AG04449 (cell line): ENCODE results near the gene RELL2.

Source experiments
- CTCF ChIA-PET: fragments of 350-600 bp; formaldehyde crosslinking; extraction: SDS; loops from one replicate; lab custom pipeline; 2021; ENCODE audit warnings: antibody characterized with exemption; lab: Yijun Ruan, JAX
- POLR2A ChIA-PET: fragments of 400-600, 350-600 bp; formaldehyde crosslinking; extraction: SDS; loops from one replicate; lab custom pipeline; 2020; ENCODE audit warnings: antibody characterized with exemption, inconsistent platforms; lab: Yijun Ruan, JAX
- DNase-seq: peaks from one replicate; pipeline ENCODE4 v3.0.0-alpha.2; 2010; ENCODE audit warnings: low read depth, low spot score
- H3K4me3 ChIP-seq: 2 replicates; pipeline ENCODE4 v1.5.1; 2011; ENCODE audit warnings: low read depth, mild to moderate bottlenecking, control low read depth, low read length
- TF ChIP-seq, protein P1 (sequence below): IDR thresholded peaks from one replicate; pipeline ENCODE4 v1.5.1; 2011; ENCODE audit warnings: mild to moderate bottlenecking, moderate library complexity, low read length, control low read depth, inconsistent platforms; ENCODE audit not compliant: insufficient read depth; ENCODE audit errors: missing control alignments

Gene RELL2

DNA sequence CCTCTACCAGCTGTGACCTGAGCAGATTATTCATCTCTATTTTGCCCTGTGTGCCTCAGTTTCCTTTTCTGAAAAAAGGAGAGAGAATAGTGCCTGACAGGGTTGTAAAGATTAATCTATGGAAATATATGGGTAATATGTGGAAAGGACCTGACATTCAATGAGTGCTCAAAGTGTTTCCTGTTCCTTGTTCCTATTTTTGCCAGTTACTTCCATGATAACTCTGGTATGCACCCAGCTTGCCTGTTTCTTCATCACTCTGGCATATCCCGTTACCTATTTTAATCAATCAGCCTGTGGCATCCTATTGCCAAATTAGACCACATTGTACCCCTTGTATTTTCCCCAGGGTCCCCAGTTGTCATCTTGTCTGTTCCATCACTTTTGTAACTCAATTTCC is 48.8 kb downstream of the RELL2 start:
- POLR2A ChIA-PET, result no interaction called here
- DNase-seq, result no peak
- H3K4me3 ChIP-seq, result no peak overlapping the region
- CTCF ChIA-PET, result interaction anchor here (1.1 kb wide), 1 partner anchor 23 kb away, joined by 3 read pairs; no protein-coding TSS in a partner anchor
- TF ChIP-seq, protein P1, sequence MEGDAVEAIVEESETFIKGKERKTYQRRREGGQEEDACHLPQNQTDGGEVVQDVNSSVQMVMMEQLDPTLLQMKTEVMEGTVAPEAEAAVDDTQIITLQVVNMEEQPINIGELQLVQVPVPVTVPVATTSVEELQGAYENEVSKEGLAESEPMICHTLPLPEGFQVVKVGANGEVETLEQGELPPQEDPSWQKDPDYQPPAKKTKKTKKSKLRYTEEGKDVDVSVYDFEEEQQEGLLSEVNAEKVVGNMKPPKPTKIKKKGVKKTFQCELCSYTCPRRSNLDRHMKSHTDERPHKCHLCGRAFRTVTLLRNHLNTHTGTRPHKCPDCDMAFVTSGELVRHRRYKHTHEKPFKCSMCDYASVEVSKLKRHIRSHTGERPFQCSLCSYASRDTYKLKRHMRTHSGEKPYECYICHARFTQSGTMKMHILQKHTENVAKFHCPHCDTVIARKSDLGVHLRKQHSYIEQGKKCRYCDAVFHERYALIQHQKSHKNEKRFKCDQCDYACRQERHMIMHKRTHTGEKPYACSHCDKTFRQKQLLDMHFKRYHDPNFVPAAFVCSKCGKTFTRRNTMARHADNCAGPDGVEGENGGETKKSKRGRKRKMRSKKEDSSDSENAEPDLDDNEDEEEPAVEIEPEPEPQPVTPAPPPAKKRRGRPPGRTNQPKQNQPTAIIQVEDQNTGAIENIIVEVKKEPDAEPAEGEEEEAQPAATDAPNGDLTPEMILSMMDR, result no peak

GRCh38 chr5:141686648-141687416 is 50.0 kb downstream of the RELL2 start:
- ChIA-PET POLR2A (no interaction called here), CTCF (interaction anchor here (0.9 to 2.2 kb wide), 6 partner anchors 9 to 282 kb away, joined by 3 to 22 read pairs (median 4); partner anchors contain the start of genes PCDH1, PCDH12 and RNF14)
- DNase-seq, result no peak
- no peak overlapping the region for H3K4me3 ChIP-seq
- TF ChIP-seq, protein P1, result no peak
